Measurements from ENCODE around the gene AURKA.
"Not testable (repeated sequence)": the region's sequence is repeated elsewhere in the genome, so short reads cannot be mapped to it uniquely, and the experiment has no call there.

Gene AURKA

DNA sequence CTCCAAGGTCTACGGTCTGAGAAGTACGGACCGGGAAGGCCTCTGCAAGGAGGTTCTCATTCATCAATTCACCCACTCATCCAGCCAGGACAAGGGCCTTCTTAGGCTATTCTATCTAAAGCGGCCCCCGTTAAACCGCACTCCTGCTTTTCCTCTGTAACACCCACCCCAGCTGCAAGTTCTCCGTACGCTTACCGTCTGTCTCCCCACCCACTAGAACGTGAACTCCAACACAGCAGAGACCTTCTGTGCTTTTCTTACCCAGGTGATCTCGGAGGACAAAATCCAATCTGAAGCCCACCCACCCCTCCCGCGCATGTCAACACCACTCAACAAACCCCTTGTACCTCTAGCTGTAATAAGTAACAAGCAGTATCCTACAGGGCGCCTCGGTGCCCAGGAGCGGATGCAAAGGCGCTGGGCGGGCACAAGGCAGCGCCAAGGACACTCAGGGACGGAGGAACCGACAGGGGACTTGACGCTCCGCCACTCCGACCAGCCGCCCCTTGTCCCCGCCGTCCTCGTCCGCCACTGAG lies 351 bp downstream of the AURKA start:
- peak overlapping the region; percentile 75 for H3K4me3 ChIP-seq (ENCODE audit: low read depth, low read length)
- TF ChIP-seq, protein P1, sequence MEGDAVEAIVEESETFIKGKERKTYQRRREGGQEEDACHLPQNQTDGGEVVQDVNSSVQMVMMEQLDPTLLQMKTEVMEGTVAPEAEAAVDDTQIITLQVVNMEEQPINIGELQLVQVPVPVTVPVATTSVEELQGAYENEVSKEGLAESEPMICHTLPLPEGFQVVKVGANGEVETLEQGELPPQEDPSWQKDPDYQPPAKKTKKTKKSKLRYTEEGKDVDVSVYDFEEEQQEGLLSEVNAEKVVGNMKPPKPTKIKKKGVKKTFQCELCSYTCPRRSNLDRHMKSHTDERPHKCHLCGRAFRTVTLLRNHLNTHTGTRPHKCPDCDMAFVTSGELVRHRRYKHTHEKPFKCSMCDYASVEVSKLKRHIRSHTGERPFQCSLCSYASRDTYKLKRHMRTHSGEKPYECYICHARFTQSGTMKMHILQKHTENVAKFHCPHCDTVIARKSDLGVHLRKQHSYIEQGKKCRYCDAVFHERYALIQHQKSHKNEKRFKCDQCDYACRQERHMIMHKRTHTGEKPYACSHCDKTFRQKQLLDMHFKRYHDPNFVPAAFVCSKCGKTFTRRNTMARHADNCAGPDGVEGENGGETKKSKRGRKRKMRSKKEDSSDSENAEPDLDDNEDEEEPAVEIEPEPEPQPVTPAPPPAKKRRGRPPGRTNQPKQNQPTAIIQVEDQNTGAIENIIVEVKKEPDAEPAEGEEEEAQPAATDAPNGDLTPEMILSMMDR (IDR thresholded peaks at IDR 0.05; ENCODE audit: borderline replicate concordance, insufficient read depth, low read depth, low read length), result no peak

DNA sequence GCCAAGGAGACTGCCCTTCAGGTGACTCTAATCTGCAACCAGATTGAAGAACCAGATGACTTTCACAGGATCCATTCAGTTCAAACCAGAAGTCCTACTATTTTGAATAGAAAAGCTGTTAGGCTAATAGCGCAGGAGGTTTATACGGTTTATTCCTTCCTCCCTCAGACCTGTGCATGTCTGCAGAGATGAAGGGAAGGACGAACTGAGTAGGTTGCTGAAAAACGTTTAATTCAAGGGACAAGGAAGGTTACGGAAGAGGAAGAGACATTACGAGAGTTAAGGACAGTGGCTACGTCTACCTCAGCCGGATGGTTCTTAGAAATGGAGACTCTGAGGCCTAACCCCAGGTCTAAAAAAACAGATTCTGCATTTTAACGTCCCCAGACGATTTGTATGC lies 978 bp downstream of the AURKA start:
- TF ChIP-seq, protein P1 (IDR thresholded peaks at IDR 0.05; ENCODE audit: borderline replicate concordance, insufficient read depth, low read depth, low read length), result no peak
- peak overlapping the region; percentile 75 for H3K4me3 ChIP-seq (ENCODE audit: low read depth, low read length)

DNA sequence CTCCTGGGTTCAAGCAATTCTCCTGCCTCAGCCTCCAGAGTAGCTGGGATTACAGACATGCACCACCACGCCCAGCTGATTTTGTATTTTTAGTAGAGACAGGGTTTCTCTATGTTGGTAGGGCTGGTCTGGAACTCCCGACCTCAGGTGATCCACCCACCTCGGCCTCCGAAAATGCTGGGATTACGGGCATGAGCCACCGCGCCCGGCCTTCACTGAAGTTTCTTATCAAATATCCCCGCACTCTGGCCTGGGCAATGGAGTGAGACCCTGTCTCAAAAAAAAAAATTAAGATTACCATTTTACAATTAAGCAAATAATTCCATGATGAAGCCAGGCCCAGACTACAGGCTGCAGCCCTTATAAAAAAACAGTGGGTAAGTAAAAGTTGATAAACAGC lies 1.6 kb downstream of the AURKA start:
- not testable (repeated sequence) for H3K4me3 ChIP-seq (ENCODE audit: low read depth, low read length)

DNA sequence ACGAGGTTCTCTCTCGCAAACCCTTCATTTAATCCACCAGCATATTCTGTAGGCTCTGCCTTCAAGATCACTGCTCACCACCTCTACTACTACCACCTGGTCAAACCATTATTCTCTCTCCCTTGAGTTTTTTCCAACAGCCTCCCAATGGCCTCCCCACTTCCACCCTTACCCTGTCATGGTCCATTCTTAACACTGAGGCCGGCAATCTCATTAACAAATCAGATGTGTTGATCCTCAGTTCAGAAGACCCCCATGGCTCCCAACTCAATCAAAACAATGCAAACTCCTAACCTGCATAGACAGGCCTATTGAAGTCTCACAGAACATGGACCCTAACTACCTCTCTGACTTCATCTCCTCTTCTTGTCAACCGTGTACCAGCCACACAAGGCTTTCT lies 2.2 kb downstream of the AURKA start:
- TF ChIP-seq, protein P1 (IDR thresholded peaks at IDR 0.05; ENCODE audit: borderline replicate concordance, insufficient read depth, low read depth, low read length), result no peak
- H3K4me3 ChIP-seq (ENCODE audit: low read depth, low read length), result no peak overlapping the region

DNA sequence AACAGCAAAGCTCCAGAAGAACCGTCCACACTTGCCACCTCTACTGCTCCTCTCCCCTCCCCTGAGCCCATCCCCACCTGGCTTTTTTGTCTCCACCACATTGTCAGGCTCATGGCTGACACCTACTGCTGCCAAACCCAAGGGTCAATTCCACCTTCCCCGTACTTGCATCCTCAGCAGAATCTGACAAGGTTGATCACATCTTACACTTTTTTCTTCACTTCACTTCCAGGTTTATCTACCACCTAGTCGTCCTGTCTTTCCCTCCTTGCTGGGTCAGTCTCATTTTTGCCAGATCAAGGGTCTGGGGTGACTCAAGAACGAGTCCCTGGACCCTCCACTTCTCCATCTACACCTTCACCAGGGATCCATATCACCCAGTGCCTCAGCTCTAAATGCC lies 3.1 kb downstream of the AURKA start:
- H3K4me3 ChIP-seq (ENCODE audit: low read depth, low read length), result no peak overlapping the region
- TF ChIP-seq, protein P1 (IDR thresholded peaks at IDR 0.05; ENCODE audit: borderline replicate concordance, insufficient read depth, low read depth, low read length), result no peak

DNA sequence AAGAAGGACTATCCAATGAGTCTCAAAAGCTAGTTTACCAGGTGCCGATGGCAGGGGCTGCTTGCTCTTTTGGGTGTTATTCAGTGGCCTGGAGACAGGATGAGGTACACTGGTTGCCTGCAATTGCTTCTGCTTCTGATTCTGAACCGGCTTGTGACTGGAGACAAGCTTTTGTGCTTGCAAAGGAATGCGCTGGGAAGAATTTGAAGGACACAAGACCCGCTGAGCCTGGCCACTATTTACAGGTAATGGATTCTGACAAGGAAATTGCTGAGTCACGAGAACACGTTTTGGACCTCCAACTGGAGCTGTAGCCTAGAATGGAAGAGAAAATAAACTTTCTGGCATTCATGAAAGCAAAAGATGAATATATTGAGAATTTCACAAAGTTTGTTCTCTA lies 5.8 kb downstream of the AURKA start:
- TF ChIP-seq, protein P1 (IDR thresholded peaks at IDR 0.05; ENCODE audit: borderline replicate concordance, insufficient read depth, low read depth, low read length), result no peak
- no peak overlapping the region for H3K4me3 ChIP-seq (ENCODE audit: low read depth, low read length)

DNA sequence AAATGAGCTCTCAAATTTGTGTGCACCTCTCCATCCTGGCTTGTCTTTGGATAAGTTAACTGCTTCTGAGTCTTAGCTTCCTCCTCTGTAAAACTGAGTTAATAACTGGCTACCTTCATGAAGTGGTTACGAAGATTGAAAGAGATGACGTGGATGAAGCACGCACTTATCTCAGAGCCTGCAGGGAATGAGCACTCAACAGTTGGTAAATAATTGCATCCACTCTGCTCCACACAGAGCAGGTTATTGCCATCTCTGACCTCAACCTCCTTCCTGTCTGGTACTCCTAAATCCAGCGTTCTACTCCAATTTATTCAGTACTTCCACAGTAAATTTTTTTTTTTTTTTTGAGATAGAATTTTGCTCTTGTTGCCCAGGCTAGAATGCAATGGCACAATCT lies 6.9 kb downstream of the AURKA start:
- TF ChIP-seq, protein P1 (IDR thresholded peaks at IDR 0.05; ENCODE audit: borderline replicate concordance, insufficient read depth, low read depth, low read length), result no peak

DNA sequence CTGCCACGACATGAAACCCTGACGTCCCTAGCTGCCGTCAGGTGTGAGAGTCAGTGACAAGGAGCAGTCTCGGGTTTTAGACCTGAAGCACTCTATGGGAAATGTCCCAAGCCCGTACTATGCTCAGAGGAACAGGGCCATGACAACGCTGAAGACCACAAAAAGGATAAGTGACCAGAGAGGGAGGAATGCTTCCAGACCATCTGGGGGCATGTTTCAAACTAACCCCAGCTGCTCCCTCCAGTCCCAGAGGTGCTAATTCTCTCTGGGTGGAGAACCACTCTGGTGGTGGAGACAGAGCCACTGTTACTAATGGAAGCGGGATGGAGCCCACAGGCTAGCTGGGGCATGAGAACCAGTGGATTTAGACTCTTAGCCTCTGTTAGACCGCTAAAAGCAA lies 8.7 kb downstream of the AURKA start:
- TF ChIP-seq, protein P1 (IDR thresholded peaks at IDR 0.05; ENCODE audit: borderline replicate concordance, insufficient read depth, low read depth, low read length), result no peak
- H3K4me3 ChIP-seq (ENCODE audit: low read depth, low read length), result no peak overlapping the region

More for the DNA sequence above, 6.9 kb downstream of the AURKA start:
- no peak overlapping the region for H3K4me3 ChIP-seq (ENCODE audit: low read depth, low read length)

All from GM12875 (cell line).